Tibial nerve (tissue), 4 donors: ENCODE results near the gene TLE3. TPM values are rescaled to one million over a fixed set of nuclear protein-coding genes. Genes with fewer than 3 reads are reported as not detected.

Source experiments
- DNase-seq, 2 donors: peaks; one replicate each; pipeline ENCODE4 v3.0.0-alpha.2; 2019; ENCODE audit warnings: low spot score in 2 of 2
- H3K27ac ChIP-seq, 4 donors: fragments of 200-600 bp; sonication (generic) in 3 of 4; one replicate each; pipeline ENCODE4 v1.5.1; 2017 to 2019; ENCODE audit warnings: mild to moderate bottlenecking in 1 of 4
- H3K27me3 ChIP-seq, 2 donors: fragments of 200-600 bp; sonication (generic) in 1 of 2; one replicate each; pipeline versions ENCODE4 v1.5.1 to v1.6.0; 2017 to 2019
- H3K36me3 ChIP-seq, 3 donors: fragments of 200-600 bp; sonication (generic); one replicate each; pipeline ENCODE4 v1.5.1; 2018 to 2019
- H3K4me1 ChIP-seq, 4 donors: fragments of 200-600 bp; sonication (generic) in 3 of 4; one replicate each; pipeline ENCODE4 v1.5.1; 2017 to 2019
- H3K4me3 ChIP-seq, 4 donors: fragments of 200-600 bp; sonication (generic) in 3 of 4; one replicate each; pipeline ENCODE4 v1.5.1; 2017 to 2019; ENCODE audit warnings: mild to moderate bottlenecking in 1 of 4, moderate library complexity in 1 of 4
- H3K9me3 ChIP-seq, 4 donors: fragments of 200-600 bp; sonication (generic) in 3 of 4; one replicate each; pipeline ENCODE4 v1.5.1; 2017 to 2019
- CTCF ChIP-seq, 5 experiments: fragments of 200-600 bp in 3 of 5; fragments of 450-650 bp in 2 of 5; sonication (generic) in 3 of 5; IDR thresholded peaks; one replicate each; pipeline ENCODE4 v1.5.1; 2016 to 2019; ENCODE audit warnings: antibody characterized with exemption in 5 of 5, mild to moderate bottlenecking in 3 of 5, moderate library complexity in 2 of 5
- EP300 ChIP-seq, 2 donors: sonication (generic); formaldehyde crosslinking; IDR thresholded peaks; one replicate each; pipeline ENCODE4 v1.6.1; 2017; ENCODE audit warnings: antibody characterized with exemption in 2 of 2, mild to moderate bottlenecking in 1 of 2
- POLR2A ChIP-seq, 2 donors: fragments of 450-650 bp; IDR thresholded peaks; one replicate each; pipeline ENCODE4 v1.6.1; 2017; ENCODE audit warnings: antibody characterized with exemption in 2 of 2, mild to moderate bottlenecking in 2 of 2, moderate library complexity in 2 of 2
- WGBS, 2 donors: methylation state at CpG; one replicate each; pipeline ENCODE4 v1.1.5; 2018; 5-methylcytosine and 5-hydroxymethylcytosine counted together
- total RNA-seq, 4 donors: library from RNA; depleted of rRNA; stranded (reverse); fragments of >200 nt; gene quantifications; one replicate each; pipeline ENCODE4 v1.1.0, GENCODE V29; 2016

Gene TLE3
- total RNA-seq, 4 donors from 2014 or later: 62.4 to 91.6 (median 76.9) TPM

GRCh38 chr15:70056091-70056680, 41.5 kb downstream of the TLE3 start:
- TF ChIP-seq CTCF (IDR thresholded peaks at IDR 0.05) (no peak), POLR2A (IDR thresholded peaks at IDR 0.05) (no peak), EP300 (IDR thresholded peaks at IDR 0.05) (no peak)
- DNase-seq: no peak
- Histone ChIP-seq H3K9me3 (no peaks in the 10 kb centered on the region), H3K4me1 (peaks cover 0 to 9% (median 4%) of the 10 kb centered on the region in 4 donors), H3K27ac (peak overlapping the region in 1 of 4 donors; percentile 47), H3K36me3 (peaks cover 0 to 99% (median 64%) of the 10 kb centered on the region in 3 donors), H3K27me3 (no peaks in the 10 kb centered on the region), H3K4me3 (no peak overlapping the region)
- 83 to 84% methylated on average over 7 to 9 of the region's 9 CpGs for WGBS, 2 donors

- Histone ChIP-seq H3K27ac (peak overlapping the region in 2 of 4 donors; percentile 17 to 47), H3K9me3 (no peaks in the 10 kb centered on the region), H3K4me3 (no peak overlapping the region), H3K27me3 (no peaks in the 10 kb centered on the region), H3K4me1 (peaks cover 0 to 7% (median 2%) of the 10 kb centered on the region in 4 donors), H3K36me3 (peaks cover 0 to 100% (median 68%) of the 10 kb centered on the region in 3 donors)
- 49 to 50% methylated on average over 9 of the region's 9 CpGs for WGBS, 2 donors
- TF ChIP-seq EP300 (IDR thresholded peaks at IDR 0.05) (no peak), POLR2A (IDR thresholded peaks at IDR 0.05) (no peak), CTCF (IDR thresholded peaks at IDR 0.05) (no peak)
- no peak for DNase-seq
These were observed 42.1 kb downstream of the TLE3 start for GRCh38 chr15:70055601-70056051.

- 83 to 92% methylated on average over 7 to 13 of the region's 18 CpGs for WGBS, 2 donors
- peaks cover 0 to 100% (median 68%) of the 10 kb centered on the region in 3 donors for H3K36me3 ChIP-seq
These were observed 42.8 kb downstream of the TLE3 start for GRCh38 chr15:70054884-70055387.

GRCh38 chr15:70054366-70054765, 43.4 kb downstream of the TLE3 start:
- no peaks in the 10 kb centered on the region for H3K27me3 ChIP-seq
- no peak for DNase-seq
- TF ChIP-seq CTCF (IDR thresholded peaks at IDR 0.05): no peak
- TF ChIP-seq EP300 (IDR thresholded peaks at IDR 0.05): no peak
- no peak for TF ChIP-seq POLR2A (IDR thresholded peaks at IDR 0.05)
- WGBS, 2 donors: 81 to 88% methylated on average over 17 to 18 of the region's 19 CpGs
- H3K36me3 ChIP-seq: peaks cover 0 to 100% (median 68%) of the 10 kb centered on the region in 3 donors
- peaks cover 0 to 17% (median 2%) of the 10 kb centered on the region in 4 donors for H3K4me1 ChIP-seq
- H3K4me3 ChIP-seq: no peak overlapping the region
- H3K27ac ChIP-seq: no peak overlapping the region
- no peaks in the 10 kb centered on the region for H3K9me3 ChIP-seq

More at GRCh38 chr15:70054884-70055387, 42.8 kb downstream of the TLE3 start:
- TF ChIP-seq CTCF (IDR thresholded peaks at IDR 0.05): no peak
- no peak for TF ChIP-seq POLR2A (IDR thresholded peaks at IDR 0.05)
- TF ChIP-seq EP300 (IDR thresholded peaks at IDR 0.05): no peak
- Histone ChIP-seq H3K9me3 (no peaks in the 10 kb centered on the region), H3K27ac (peak overlapping the region in 2 of 4 donors; percentile 17 to 47), H3K4me3 (no peak overlapping the region), H3K27me3 (no peaks in the 10 kb centered on the region), H3K4me1 (peaks cover 0 to 11% (median 0%) of the 10 kb centered on the region in 4 donors)
- DNase-seq: no peak

GRCh38 chr15:70053716-70054229, 43.9 kb downstream of the TLE3 start:
- Histone ChIP-seq H3K36me3 (peaks cover 0 to 99% (median 62%) of the 10 kb centered on the region in 3 donors), H3K9me3 (no peaks in the 10 kb centered on the region), H3K27ac (no peak overlapping the region), H3K4me3 (no peak overlapping the region), H3K27me3 (no peaks in the 10 kb centered on the region), H3K4me1 (peaks cover 0 to 23% (median 7%) of the 10 kb centered on the region in 4 donors)
- TF ChIP-seq EP300 (IDR thresholded peaks at IDR 0.05) (no peak), POLR2A (IDR thresholded peaks at IDR 0.05) (no peak), CTCF (IDR thresholded peaks at IDR 0.05) (no peak)
- WGBS, 2 donors: 82 to 88% methylated on average over 10 to 11 of the region's 11 CpGs
- DNase-seq: no peak
